ENCODE results near the gene MVP. TPM values are rescaled to one million over a fixed set of nuclear protein-coding genes. Genes with fewer than 3 reads are reported as not detected.

MVP gene
- 338 and 371 TPM in 2 replicates for total RNA-seq

GRCh38 chr16:29820271-29820701, at the start of gene MVP:
Gene MVP, plus strand, starts transcription at chr16:29820462. Its CDS starts 10,088 bp downstream, at chr16:29830550.

GRCh38 chr16:29777576-29778350, 42.5 kb upstream of the MVP start, which contains the start of gene ZG16:
Gene ZG16, plus strand, starts transcription at chr16:29778256. Its CDS starts 1,011 bp downstream, at chr16:29779267.

GRCh38 chr16:29790183-29790948, 29.9 kb upstream of the MVP start, which contains the start of gene KIF22:
Gene KIF22, plus strand, starts transcription at chr16:29790751. Its CDS starts 9 bp downstream, at chr16:29790760.

GRCh38 chr16:29806099-29806579, 14.1 kb upstream of the MVP start, which contains the start of gene MAZ:
Gene MAZ, plus strand, starts transcription at chr16:29806529. Its CDS starts 173 bp downstream, at chr16:29806702.

GRCh38 chr16:29811896-29812665, 8.2 kb upstream of the MVP start, which contains the start of gene PRRT2:
Gene PRRT2, plus strand, starts transcription at chr16:29812193. Its CDS starts 862 bp downstream, at chr16:29813055.

GRCh38 chr16:29815793-29816693, 4.2 kb upstream of the MVP start, which contains the start of gene PAGR1:
Gene PAGR1, plus strand, starts transcription at chr16:29816152. Its CDS starts 374 bp downstream, at chr16:29816526.

GRCh38 chr16:29862884-29863668, 42.8 kb downstream of the MVP start, which contains the start of gene CDIPT:
Gene CDIPT, minus strand, starts transcription at chr16:29863226. Its CDS starts 369 bp downstream, at chr16:29862857.

Other genes starting within 250 kb of the MVP start
- gene SPN, start 157.2 kb upstream of the MVP start, total RNA-seq, result under 0.01 and 0.09 TPM in 2 replicates
- gene QPRT, start 141.3 kb upstream of the MVP start, total RNA-seq, result 26.5 and 40.0 TPM in 2 replicates
- gene C16orf54, start 74.5 kb upstream of the MVP start, total RNA-seq, result not detected in 2 replicates
- gene ZG16, start 42.2 kb upstream of the MVP start, total RNA-seq, result not detected in 2 replicates
- 5.5 and 8.0 TPM in 2 replicates for gene KIF22, start 29.7 kb upstream of the MVP start, total RNA-seq
- gene MAZ, start 13.9 kb upstream of the MVP start, total RNA-seq, result 106 and 159 TPM in 2 replicates
- gene PRRT2, start 8.3 kb upstream of the MVP start, total RNA-seq, result 0.92 and 1.3 TPM in 2 replicates
- gene PAGR1, start 4.3 kb upstream of the MVP start, total RNA-seq, result 11.2 and 14.2 TPM in 2 replicates
- 94.6 and 136 TPM in 2 replicates for gene CDIPT, start 42.8 kb downstream of the MVP start, total RNA-seq
- gene SEZ6L2, start 79.1 kb downstream of the MVP start, total RNA-seq, result 2.1 and 7.0 TPM in 2 replicates
- 7.3 and 10.4 TPM in 2 replicates for gene ASPHD1, start 80.0 kb downstream of the MVP start, total RNA-seq
- gene KCTD13, start 105.8 kb downstream of the MVP start, total RNA-seq, result 3.5 and 4.8 TPM in 2 replicates
- 81.2 and 82.3 TPM in 2 replicates for gene TMEM219, start 141.6 kb downstream of the MVP start, total RNA-seq
- gene TAOK2, start 153.4 kb downstream of the MVP start, total RNA-seq, result 39.1 and 47.1 TPM in 2 replicates
- gene HIRIP3, start 175.2 kb downstream of the MVP start, total RNA-seq, result 5.0 and 5.6 TPM in 2 replicates
- 11.9 and 15.2 TPM in 2 replicates for gene INO80E, start 175.8 kb downstream of the MVP start, total RNA-seq
- 0.28 TPM in 1 of 2 replicates, not detected in the other for gene DOC2A, start 190.6 kb downstream of the MVP start, total RNA-seq
- not detected in 2 replicates for gene C16orf92, start 202.7 kb downstream of the MVP start, total RNA-seq
- 0.09 TPM in 1 of 2 replicates, not detected in the other for gene TLCD3B, start 210.8 kb downstream of the MVP start, total RNA-seq
- 617 and 861 TPM in 2 replicates for gene ALDOA, start 245.3 kb downstream of the MVP start, total RNA-seq

All from smooth muscle cell of bladder (primary cell).